Measurements from ENCODE around the gene KRT78.

GRCh38 chr12:52798003-52798670 lies 50.7 kb downstream of the KRT78 start:
- TF ChIP-seq CTCF (conservative IDR thresholded peaks at IDR 0.05; ENCODE audit: low read depth, low read length) (no peak), EZH2 (IDR thresholded peaks at IDR 0.05; ENCODE audit: borderline replicate concordance, low read depth, low read length, poor library complexity, severe bottlenecking) (no peak)

Data from A673 (cell line).